B cell (primary cell): ENCODE results near the gene UNC5B. TPM values are rescaled to one million over a fixed set of nuclear protein-coding genes. Genes with fewer than 3 reads are reported as not detected.

ENCODE experiments used
- ATAC-seq: fragments of 200-7000 bp; cut with Tn5 transposase; one replicate; pipeline ENCODE4 v1.10.0; 2021; ENCODE audit warnings: low read depth, mild to moderate bottlenecking, moderate number of reproducible peaks, moderate library complexity
- CTCF ChIA-PET: fragments of 350-600 bp; sonication (Branson Sonifier 250); formaldehyde crosslinking; loops from one replicate; lab custom pipeline; 2021; ENCODE audit warnings: antibody characterized with exemption, inconsistent platforms; lab: Charles Lee
- POLR2A ChIA-PET: fragments of 350-600 bp; sonication (Branson Sonifier 250); formaldehyde crosslinking; loops from one replicate; lab custom pipeline; 2021; ENCODE audit warnings: antibody characterized with exemption; lab: Charles Lee
- DNase-seq: peaks from one replicate; pipeline ENCODE4 v3.0.0; 2013
- H2AFZ ChIP-seq: 2 replicates; pipeline ENCODE4 v1.6.1; 2012; ENCODE audit warnings: mild to moderate bottlenecking, low read depth, low read length; ENCODE audit not compliant: insufficient read depth, poor library complexity, severe bottlenecking
- H3K27ac ChIP-seq, 2 donors: 1 replicate in 1 of 2; 2 replicates in 1 of 2; pipeline ENCODE4 v1.5.1; 2012 to 2013; ENCODE audit warnings: low read length in 2 of 2, mild to moderate bottlenecking in 2 of 2, moderate library complexity in 1 of 2
- H3K27me3 ChIP-seq, 4 experiments: fragments of 200-600 bp in 1 of 4; sonication (generic) in 1 of 4; replicated peaks in 1 of 4; 1 replicate in 2 of 4; 2 replicates in 2 of 4; pipeline versions ENCODE4 v1.6.1 to v1.7.0; 2013 to 2016; ENCODE audit warnings: low read length in 3 of 4, mild to moderate bottlenecking in 2 of 4, mixed read lengths in 1 of 4, moderate library complexity in 1 of 4; ENCODE audit not compliant: insufficient read depth in 4 of 4, control insufficient read depth in 3 of 4; ENCODE audit errors: control extremely low read depth in 1 of 4
- H3K36me3 ChIP-seq, 2 experiments: replicated peaks in 1 of 2; 1 replicate in 1 of 2; 2 replicates in 1 of 2; pipeline versions ENCODE4 v1.6.1 to v1.7.1; 2013; ENCODE audit warnings: low read length in 1 of 2; ENCODE audit not compliant: insufficient read depth in 2 of 2, control insufficient read depth in 1 of 2; ENCODE audit errors: control extremely low read depth in 1 of 2, extremely low read depth in 1 of 2
- H3K4me1 ChIP-seq, 2 donors: fragments of 200-600 bp in 1 of 2; sonication (generic) in 1 of 2; 1 replicate in 1 of 2; 2 replicates in 1 of 2; pipeline versions ENCODE4 v1.5.1 to v1.6.1; 2013 to 2017; ENCODE audit warnings: low read length in 2 of 2; ENCODE audit not compliant: control insufficient read depth in 2 of 2, insufficient read depth in 2 of 2
- H3K4me2 ChIP-seq: replicated peaks from 2 replicates; pipeline ENCODE3; 2012; ENCODE audit warnings: mild to moderate bottlenecking, low read depth, low read length; ENCODE audit not compliant: poor library complexity, severe bottlenecking
- H3K4me3 ChIP-seq, 5 experiments: fragments of 200-600 bp in 1 of 5; sonication (generic) in 1 of 5; 1 replicate in 3 of 5; 2 replicates in 2 of 5; pipeline versions ENCODE4 v1.5.1 to v1.7.0; 2011 to 2016; ENCODE audit warnings: low read length in 4 of 5, mild to moderate bottlenecking in 4 of 5, low read depth in 2 of 5, control low read depth in 1 of 5, moderate library complexity in 1 of 5; ENCODE audit not compliant: insufficient read depth in 1 of 5; ENCODE audit errors: control extremely low read depth in 1 of 5, extremely low read depth in 1 of 5
- H3K79me2 ChIP-seq: fragments of 200-600 bp; sonication (generic); one replicate; pipeline ENCODE4 v1.6.0; 2016; ENCODE audit warnings: low read length; ENCODE audit not compliant: control insufficient read depth, insufficient read depth
- H3K9ac ChIP-seq: fragments of 200-600 bp; sonication (generic); 2 replicates; pipeline ENCODE4 v1.6.1; 2017; ENCODE audit warnings: mild to moderate bottlenecking, low read length, moderate library complexity
- H3K9me3 ChIP-seq, 3 donors: one replicate each; pipeline versions ENCODE4 v1.6.1 to v1.7.1; 2013; ENCODE audit warnings: low read length in 2 of 3; ENCODE audit not compliant: control insufficient read depth in 2 of 3, insufficient read depth in 1 of 3; ENCODE audit errors: control extremely low read depth in 1 of 3
- H4K20me1 ChIP-seq: 2 replicates; pipeline ENCODE4 v1.6.0; 2012; ENCODE audit warnings: mild to moderate bottlenecking, low read length; ENCODE audit not compliant: insufficient read depth, control insufficient read depth, poor library complexity, severe bottlenecking
- H3K27ac Mint-ChIP-seq: one replicate; pipeline ENCODE4 v1.8.0; 2021; ENCODE audit warnings: mixed read lengths
- H3K27me3 Mint-ChIP-seq: one replicate; pipeline ENCODE4 v1.8.0; 2021; ENCODE audit warnings: mixed read lengths
- H3K4me1 Mint-ChIP-seq: one replicate; pipeline ENCODE4 v1.8.0; 2021; ENCODE audit warnings: mixed read lengths
- H3K4me3 Mint-ChIP-seq: one replicate; pipeline ENCODE4 v1.8.0; 2021; ENCODE audit warnings: mixed read lengths
- H3K9me3 Mint-ChIP-seq: one replicate; pipeline ENCODE4 v1.8.0; 2022; ENCODE audit warnings: mixed read lengths; ENCODE audit not compliant: insufficient read depth
- EZH2 ChIP-seq: IDR thresholded peaks from 2 replicates; pipeline ENCODE4 v1.6.1; 2012; ENCODE audit warnings: borderline replicate concordance, low read depth, mild to moderate bottlenecking, moderate library complexity, low read length; ENCODE audit not compliant: insufficient read depth, poor library complexity, severe bottlenecking
- WGBS: methylation state at CpG from one replicate; pipeline ENCODE4 v1.1.5; 2013; ENCODE audit warnings: missing lambda C conversion rate; ENCODE audit not compliant: insufficient coverage; 5-methylcytosine and 5-hydroxymethylcytosine counted together
- intact Hi-C: fragments of 100-400 bp; cut with micrococcal nuclease; formaldehyde crosslinking; loops from one replicate; pipeline ENCODE4 v1.10.0; 2022
- polyA plus RNA-seq: library from polyadenylated mRNA; depleted of rRNA; stranded (reverse); fragments of >200 nt; gene quantifications from 2 replicates; pipeline ENCODE4 v1.2.3, GENCODE V29; 2012
- total RNA-seq, 2 donors: library from RNA; stranded (reverse); fragments of 120-200 nt in 1 of 2; gene quantifications; 1 replicate in 1 of 2; 2 replicates in 1 of 2; pipeline versions ENCODE4 v1.2.3 to v1.2.4, GENCODE V29; 2013 to 2022
- TF ChIP-seq, protein P1 (sequence below): fragments of 200-600 bp; IDR thresholded peaks from one replicate; pipeline ENCODE4 v1.8.0; 2022; ENCODE audit warnings: antibody characterized with exemption, mild to moderate bottlenecking

The UNC5B gene
- total and polyA plus RNA-seq, 2 donors (not counting 1 experiment from before 2014, with no cell fraction given) = not detected

DNA sequence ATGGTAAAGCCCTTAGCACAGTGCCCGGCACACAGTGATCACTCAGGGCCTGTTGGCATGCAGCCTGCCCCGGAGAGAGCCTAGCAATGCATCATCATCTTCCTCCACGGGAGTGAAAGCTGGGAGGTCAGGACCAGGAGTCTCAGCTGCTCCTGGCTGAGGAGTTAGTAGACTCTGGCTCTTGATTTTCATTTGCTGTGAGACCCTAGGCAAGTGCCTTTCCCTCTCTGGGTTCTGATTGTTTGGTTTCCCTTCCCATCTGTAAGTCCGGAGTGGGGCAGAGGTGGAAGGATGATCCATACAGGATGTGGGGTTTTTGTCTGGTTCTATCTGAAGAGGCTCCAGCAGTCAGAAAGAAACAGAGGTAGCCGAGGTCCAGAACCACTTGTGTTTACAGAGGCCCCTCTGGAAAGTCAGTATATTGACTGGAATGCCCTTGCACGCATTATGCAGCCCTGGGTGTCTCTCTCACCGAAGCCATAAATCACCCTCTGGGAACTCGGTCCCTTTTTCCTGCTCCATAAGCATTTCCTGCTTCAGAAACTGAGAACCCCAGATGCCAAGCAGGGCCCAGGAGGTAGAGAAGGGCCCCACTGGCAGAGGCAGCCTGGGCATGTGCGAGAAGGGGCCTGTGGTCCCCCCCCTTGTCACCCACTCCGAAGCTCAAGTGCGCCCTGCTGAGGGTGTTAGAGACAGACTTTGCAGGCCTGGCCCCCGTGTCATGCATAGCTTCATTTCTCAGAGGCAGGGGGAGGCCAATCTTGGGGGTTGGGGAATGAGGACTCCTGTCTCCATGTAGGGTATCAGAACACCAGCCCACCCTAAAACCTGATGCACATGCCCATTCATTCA, 8.5 kb downstream of the UNC5B start:
- ChIA-PET POLR2A (no interaction called here), CTCF (no interaction called here)
- Mint-ChIP-seq H3K9me3 (no peaks in the 10 kb centered on the region), H3K4me1 (peaks cover 5% of the 10 kb centered on the region), H3K4me3 (no peak overlapping the region), H3K27ac (no peak overlapping the region), H3K27me3 (peaks cover 58% of the 10 kb centered on the region)
- Histone ChIP-seq H3K79me2 (no peaks in the 10 kb centered on the region), H3K27ac (no peak overlapping the region), H3K4me3 (no peak overlapping the region), H3K4me2 (no peak overlapping the region), H4K20me1 (no peaks in the 10 kb centered on the region), H3K4me1 (peaks cover 5 to 6% of the 10 kb centered on the region in 2 donors), H3K27me3 (peaks cover 0 to 36% (median 3%) of the 10 kb centered on the region in 4 experiments), H2AFZ (no peak overlapping the region), H3K9me3 (no peaks in the 10 kb centered on the region), H3K9ac (no peak overlapping the region), H3K36me3 (no peaks in the 10 kb centered on the region)
- no peak for TF ChIP-seq EZH2
- TF ChIP-seq, protein P1, sequence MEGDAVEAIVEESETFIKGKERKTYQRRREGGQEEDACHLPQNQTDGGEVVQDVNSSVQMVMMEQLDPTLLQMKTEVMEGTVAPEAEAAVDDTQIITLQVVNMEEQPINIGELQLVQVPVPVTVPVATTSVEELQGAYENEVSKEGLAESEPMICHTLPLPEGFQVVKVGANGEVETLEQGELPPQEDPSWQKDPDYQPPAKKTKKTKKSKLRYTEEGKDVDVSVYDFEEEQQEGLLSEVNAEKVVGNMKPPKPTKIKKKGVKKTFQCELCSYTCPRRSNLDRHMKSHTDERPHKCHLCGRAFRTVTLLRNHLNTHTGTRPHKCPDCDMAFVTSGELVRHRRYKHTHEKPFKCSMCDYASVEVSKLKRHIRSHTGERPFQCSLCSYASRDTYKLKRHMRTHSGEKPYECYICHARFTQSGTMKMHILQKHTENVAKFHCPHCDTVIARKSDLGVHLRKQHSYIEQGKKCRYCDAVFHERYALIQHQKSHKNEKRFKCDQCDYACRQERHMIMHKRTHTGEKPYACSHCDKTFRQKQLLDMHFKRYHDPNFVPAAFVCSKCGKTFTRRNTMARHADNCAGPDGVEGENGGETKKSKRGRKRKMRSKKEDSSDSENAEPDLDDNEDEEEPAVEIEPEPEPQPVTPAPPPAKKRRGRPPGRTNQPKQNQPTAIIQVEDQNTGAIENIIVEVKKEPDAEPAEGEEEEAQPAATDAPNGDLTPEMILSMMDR = no peak
- WGBS = 49% methylated on average over 9 of the region's 12 CpGs
- DNase-seq = no peak
- intact Hi-C loops = no loop called here
- ATAC-seq = no peak

DNA sequence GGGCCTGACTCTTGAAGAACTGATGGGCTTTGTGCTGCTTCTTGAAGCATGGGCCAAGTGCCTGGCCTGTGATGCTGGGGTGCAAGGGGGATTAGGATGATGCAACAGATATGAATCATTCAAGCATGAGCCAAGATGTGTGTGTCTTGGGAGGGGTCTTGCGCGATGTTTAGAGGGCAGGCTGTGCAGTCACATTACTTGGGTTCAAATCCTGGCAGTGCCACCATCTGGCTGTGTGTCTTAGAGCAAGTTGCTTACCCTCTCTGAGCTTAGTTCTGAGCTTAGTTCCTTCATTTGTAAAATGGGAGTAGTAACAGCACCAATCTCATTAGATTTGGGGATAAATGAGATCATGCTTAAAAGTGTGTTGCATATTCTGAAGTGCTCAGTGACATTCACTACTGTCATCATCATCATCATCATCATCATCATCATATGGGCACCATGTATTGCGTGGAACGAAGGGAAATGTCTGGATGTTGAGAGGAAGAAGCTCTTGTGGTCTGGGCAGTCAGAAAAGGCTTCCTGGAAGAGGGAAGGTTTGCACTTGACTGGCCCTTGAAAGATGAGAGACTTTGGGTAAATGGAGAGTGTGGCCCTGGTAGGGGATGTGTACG, 9.3 kb downstream of the UNC5B start:
- ChIA-PET POLR2A (no interaction called here), CTCF (no interaction called here)
- H3K79me2 ChIP-seq = no peaks in the 10 kb centered on the region
- Mint-ChIP-seq H3K4me1 (peaks cover 4% of the 10 kb centered on the region), H3K4me3 (no peak overlapping the region), H3K27ac (no peak overlapping the region), H3K27me3 (peaks cover 59% of the 10 kb centered on the region), H3K9me3 (no peaks in the 10 kb centered on the region)
- no peaks in the 10 kb centered on the region for H3K36me3 ChIP-seq
- no peak overlapping the region for H3K27ac ChIP-seq
- no peak for TF ChIP-seq EZH2
- TF ChIP-seq, protein P1 = no peak
- no peak overlapping the region for H2AFZ ChIP-seq
- no peaks in the 10 kb centered on the region for H4K20me1 ChIP-seq
- intact Hi-C loops = no loop called here
- 97% methylated on average over 5 of the region's 5 CpGs for WGBS
- H3K9me3 ChIP-seq = no peaks in the 10 kb centered on the region
- ATAC-seq (no peak), DNase-seq (no peak)
- peaks cover 0 to 31% (median 0%) of the 10 kb centered on the region in 4 experiments for H3K27me3 ChIP-seq
- peaks cover 5 to 6% of the 10 kb centered on the region in 2 donors for H3K4me1 ChIP-seq
- no peak overlapping the region for H3K4me3 ChIP-seq
- H3K9ac ChIP-seq = no peak overlapping the region
- H3K4me2 ChIP-seq = no peak overlapping the region
